Muscle of back (tissue), 13 donors: Measurements from ENCODE around the gene MBD1. TPM values are rescaled to one million over a fixed set of nuclear protein-coding genes. Genes with fewer than 3 reads are reported as not detected.
"Not testable (repeated sequence)": the region's sequence is repeated elsewhere in the genome, so short reads cannot be mapped to it uniquely, and the experiment has no call there.

Experiments
- DNase-seq, 3 donors: peaks; one replicate each; pipeline versions ENCODE4 v3.0.0 to v3.0.0-alpha.2; 2013
- long read RNA-seq, 9 donors: transcript quantifications; one replicate each; lab custom pipeline, GENCODE V29; 2026
- polyA plus RNA-seq, 10 donors: library from polyadenylated mRNA; unstranded; fragments of 120-200 nt; gene quantifications; one replicate each; pipeline ENCODE4 v1.2.1, GENCODE V29; 2013; ENCODE audit not compliant: insufficient read length in 10 of 10

The MBD1 gene, protein sequence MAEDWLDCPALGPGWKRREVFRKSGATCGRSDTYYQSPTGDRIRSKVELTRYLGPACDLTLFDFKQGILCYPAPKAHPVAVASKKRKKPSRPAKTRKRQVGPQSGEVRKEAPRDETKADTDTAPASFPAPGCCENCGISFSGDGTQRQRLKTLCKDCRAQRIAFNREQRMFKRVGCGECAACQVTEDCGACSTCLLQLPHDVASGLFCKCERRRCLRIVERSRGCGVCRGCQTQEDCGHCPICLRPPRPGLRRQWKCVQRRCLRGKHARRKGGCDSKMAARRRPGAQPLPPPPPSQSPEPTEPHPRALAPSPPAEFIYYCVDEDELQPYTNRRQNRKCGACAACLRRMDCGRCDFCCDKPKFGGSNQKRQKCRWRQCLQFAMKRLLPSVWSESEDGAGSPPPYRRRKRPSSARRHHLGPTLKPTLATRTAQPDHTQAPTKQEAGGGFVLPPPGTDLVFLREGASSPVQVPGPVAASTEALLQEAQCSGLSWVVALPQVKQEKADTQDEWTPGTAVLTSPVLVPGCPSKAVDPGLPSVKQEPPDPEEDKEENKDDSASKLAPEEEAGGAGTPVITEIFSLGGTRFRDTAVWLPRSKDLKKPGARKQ
- 10 to 100 TPM; 28.7 to 43.3 (median 39.5) TPM for polyA plus RNA-seq
- long read RNA-seq, donor 1, result 0 reads
- long read RNA-seq, donor 2, partial matches to known transcripts, result 0 of 1 reads
- long read RNA-seq, donor 2, other reads (novel, unspliced or antisense), result 0 of 1 reads
- long read RNA-seq, donor 3, result 0 reads
- long read RNA-seq, donor 4, full-length matches to known transcripts, result 4 of 4 reads
- long read RNA-seq, donor 4, partial matches to known transcripts, result 0 of 4 reads
- long read RNA-seq, donor 4, other reads (novel, unspliced or antisense), result 0 of 4 reads
- long read RNA-seq, donor 5, full-length matches to known transcripts, result 2 of 2 reads
- long read RNA-seq, donor 5, partial matches to known transcripts, result 0 of 2 reads
- long read RNA-seq, donor 5, other reads (novel, unspliced or antisense), result 0 of 2 reads
- long read RNA-seq, donor 6, result 0 reads
- long read RNA-seq, donor 7, partial matches to known transcripts, result 0 of 3 reads
- long read RNA-seq, donor 7, other reads (novel, unspliced or antisense), result 0 of 3 reads
- long read RNA-seq, donor 8, result 0 reads
- long read RNA-seq, donor 9, result 0 reads

DNA sequence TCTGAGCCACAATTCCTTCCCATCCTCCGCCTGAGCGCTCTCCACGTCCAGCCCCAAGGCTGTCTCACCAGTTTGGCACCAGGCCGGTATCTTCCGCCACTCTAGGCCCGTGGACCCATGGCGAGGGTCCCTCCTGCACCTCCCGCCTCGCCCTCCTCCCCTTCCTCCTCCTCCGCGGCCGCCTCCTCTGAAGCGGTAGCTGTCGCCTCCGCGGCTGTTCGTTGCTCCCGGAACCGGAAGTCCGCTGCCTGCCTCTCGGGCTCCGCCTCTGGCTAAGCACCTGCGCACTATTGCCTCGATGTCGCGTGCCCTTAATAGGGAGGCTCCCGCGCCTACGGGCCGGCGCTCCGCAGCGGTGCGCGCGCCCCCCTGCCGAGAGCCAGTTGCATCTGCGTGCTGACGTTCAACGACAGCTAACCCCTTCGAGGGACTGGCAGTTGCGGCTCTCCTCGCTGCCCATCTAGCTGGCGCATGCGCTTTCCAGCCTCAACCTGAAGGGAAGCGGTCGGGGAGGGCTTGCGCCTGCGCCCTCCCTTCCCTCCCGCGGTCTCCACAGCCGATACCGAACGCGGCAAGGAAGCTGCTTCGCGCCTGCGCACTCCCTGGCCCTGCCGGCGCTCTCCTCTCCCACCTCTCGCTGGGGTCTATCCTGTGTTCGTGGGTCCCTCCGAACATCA lies at the start of gene MBD1:
Gene MBD1, minus strand, starts transcription at position 229 of the 677 bp plus-strand sequence. CDS start 1,531 bp downstream, outside the sequence.
- DNase-seq, result peak; percentile 99 to 100 (median 99)

DNA sequence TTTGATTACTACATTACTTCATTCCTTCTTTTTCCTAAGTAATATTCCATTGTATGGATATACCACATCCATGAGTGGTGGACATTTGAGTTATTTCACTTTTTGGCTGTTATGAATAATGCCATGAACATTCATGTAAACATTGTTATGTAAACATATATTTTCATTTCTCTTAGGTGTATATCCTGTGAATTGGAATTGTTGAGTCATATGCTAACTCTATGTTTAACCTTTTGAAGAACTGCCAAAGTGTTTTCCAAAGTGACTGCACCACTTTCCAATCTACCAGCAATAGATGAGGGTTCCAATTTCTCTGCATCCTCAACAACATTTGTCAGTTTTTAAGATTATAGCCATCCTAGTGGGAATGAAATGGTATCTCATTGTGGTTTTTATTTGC lies 48.9 kb upstream of the MBD1 start:
- DNase-seq, result no peak

DNA sequence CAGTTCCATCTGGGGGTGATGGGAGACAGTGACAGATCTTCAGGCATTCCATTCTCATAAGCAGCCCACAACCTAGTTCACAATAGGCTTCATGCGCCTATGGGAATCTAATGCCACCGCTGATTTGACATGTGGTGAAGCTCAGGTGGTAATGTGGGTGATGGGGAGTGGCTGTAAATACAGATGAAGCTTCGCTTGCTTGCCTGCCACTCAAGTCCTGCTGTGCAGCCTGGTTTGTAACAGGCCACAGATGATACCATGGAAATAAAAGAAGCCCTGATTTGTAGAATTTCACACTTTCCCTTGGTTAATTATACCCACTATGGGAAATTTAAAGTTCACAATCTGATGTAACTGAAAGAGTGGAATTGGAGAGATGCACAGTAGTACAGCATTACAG lies 46.7 kb upstream of the MBD1 start:
- DNase-seq, result no peak

DNA sequence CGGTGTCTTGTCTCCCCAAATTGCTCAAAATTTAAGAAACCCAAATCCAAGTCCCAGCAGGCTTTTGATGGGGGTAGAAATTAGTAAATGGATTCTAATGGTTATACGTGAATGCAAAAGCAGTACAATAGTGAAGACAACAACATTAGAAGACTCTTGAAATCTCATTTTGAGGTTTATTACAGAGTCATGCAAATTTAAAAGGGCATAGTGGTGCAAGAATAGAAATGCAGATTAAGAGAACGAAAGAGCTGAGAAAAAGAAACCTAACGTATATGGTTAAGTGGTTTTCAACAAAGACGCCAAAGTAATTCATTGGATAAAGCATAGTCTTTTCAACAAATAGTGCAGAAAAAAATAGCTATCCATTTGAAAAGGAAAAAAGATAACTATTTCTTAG lies 39.4 kb upstream of the MBD1 start:
- no peak for DNase-seq

DNA sequence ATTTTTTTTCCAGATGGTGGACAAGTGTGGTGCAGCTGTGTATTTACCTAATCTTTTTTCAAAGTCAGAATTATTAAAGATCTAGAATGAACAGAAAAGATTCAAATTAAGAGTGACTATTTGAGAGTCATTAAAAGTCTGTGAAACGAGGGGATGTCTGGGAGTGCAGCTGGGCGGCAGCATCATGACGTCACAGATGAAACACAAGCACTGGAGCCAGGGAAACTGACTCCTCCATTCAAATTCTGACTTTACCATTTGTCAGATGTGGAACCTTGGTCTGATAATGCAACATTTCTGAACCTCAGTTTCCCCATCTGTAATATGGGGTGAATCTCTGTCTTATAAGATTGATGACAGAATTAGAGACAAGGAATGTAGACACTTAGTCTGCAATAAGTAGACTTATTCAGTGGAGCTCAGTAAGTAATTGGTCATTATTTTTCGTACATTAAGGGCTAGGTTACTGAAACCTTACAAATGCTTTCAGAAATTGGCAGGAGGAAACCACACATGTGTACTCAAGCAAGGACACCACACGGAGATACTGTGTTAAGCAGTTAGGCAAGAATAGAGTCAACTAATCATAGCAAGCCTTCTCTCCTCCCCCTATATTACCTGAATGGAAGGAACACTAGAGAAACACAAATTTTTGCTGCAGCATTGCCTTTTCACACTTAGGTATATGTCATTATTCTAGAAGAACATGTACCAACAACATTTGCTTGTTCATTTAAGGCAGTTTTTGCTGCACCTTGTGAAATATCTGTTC lies 34.0 kb upstream of the MBD1 start:
- no peak for DNase-seq

DNA sequence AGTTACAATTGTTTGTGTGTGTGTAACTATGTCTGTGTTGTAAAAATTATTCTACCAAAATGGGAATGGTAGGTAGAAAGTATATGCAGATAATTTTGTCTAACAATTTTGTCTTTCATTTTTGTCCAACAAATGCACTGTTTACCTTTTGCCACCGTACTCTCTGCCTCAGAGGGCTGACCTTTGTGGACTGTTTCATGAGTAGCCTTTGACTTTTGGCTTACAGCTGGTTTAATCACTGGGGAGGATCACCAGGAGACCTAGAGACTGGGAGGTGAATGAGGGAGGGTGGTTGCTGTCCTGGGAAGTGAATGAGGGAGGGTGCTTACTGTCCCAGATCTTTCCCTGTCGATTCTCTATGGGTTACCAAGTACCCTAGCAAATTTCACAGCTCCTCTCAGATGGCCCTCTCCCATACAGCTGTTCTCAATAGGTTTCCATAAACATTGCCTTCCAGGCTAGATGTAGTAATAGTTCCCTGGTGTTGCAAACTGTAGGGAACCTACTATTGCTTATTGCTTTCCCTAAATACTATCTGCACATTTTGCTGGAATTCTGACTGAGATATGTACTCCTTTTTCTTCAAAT lies 32.6 kb upstream of the MBD1 start:
- DNase-seq, result no peak

DNA sequence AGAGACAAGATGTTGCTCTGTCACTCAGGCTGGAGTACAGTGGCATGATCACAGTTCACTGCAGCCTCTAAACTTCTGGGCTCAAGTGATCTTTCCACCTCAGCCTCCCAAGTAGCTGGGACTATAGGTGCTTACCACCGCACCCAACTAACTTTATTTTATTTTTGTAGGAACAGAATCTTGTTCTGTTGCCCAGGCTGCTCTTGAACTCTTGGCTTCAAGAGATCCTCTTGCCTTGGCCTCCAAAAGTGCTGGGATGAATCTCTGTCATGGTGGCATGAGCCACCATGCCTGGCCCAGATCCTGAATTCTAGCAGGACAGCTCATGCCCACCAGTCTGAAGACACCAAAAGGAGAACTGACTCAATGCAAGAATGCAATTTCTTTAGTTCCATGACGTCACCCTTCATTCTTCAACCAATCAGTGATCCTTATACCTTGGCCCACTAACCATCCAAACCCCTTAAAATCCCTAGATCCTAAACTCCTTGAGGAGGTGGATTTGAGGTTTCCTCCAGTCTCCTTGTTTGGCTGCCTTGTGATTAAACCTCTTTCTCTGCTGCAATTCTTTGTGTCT lies 31.8 kb upstream of the MBD1 start:
- no peak for DNase-seq

DNA sequence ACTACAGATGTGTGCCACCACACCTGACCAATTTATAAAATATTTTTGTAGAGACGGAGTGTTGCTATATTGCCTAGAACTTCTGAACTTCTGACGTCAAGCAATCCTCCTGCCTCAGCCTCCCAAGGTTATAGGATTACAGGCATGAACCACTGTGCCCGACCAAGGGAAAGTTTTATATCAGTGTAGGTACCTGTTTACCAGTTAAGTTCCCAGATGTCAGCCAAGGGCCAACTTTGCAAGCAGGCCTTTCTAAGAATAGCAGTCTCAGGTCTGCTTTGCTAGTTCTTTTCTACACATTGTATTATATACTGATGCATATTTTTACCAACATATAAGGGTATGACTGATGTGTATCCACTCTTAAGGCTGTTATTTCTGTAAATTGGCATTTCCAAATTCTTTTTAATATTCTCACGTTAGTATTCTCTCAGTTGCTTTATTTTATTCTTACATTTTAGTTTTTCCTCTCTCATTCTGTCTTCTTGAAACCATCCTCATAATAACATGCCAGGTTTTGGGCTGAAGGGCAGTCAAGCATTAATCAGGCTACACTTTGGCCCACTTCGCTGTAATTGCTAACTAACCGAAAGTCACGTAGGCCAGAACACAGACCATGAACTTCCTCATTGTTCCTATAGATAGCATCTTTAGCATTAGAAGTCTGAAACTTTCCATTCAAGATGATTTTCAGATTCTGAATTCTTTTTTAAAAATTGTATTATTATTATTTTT lies 31.1 kb upstream of the MBD1 start:
- DNase-seq, result no peak

DNA sequence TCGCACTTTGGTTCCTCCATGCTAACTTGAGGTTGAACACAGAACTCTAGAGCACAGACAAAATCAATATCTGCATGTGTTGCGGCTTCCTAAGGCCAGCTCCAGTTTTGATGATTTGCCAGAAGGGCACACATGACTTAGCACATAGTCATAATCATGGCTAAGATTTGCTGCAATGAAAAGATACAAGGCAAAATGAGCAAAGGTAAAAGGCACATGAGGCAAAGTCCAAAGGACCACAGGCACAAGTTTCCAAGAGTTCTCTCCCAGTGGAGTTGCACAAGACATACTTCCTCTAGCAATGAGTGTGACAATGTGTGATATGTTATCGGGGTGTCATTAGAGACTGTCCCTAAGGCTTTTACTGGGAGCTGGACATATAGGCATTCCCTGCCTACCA lies 30.3 kb upstream of the MBD1 start:
- no peak for DNase-seq

DNA sequence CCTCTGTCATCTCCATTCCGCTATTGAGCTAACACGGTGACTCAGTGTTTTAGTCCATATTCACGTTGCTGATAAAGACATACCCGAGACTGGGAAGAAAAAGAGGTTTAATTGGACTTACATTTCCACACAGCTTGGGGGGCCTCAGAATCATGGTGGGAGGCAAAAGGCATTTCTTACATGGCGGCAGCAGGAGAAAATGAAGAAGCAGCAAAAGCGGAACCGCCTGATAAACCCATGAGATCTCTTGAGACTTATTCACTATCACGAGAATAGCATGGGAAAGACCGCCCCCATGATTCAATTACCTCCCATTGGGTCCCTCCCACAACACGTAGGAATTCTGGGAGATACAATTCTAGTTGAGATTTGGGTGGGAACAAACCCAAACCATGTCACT lies 28.8 kb upstream of the MBD1 start:
- no peak for DNase-seq

DNA sequence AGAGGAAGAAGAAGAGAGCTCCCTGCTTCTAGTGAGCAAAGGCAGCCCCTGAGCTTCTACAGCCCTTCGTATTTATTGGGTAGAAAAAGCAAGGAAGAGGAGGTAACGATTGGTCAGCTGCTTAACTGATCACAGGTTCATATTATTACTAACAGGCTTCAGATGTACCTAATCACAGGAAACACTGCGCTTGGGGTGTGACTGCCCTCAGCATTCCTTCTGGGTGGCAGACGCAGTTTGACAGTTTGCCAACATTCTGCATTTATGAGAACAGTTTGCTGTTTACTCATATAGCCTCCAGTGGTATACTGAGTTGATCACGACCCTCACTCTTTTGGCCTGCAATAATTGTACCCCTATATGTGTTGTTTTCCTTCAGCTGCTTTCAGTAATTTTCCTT lies 27.5 kb upstream of the MBD1 start:
- not testable (repeated sequence) for DNase-seq

DNA sequence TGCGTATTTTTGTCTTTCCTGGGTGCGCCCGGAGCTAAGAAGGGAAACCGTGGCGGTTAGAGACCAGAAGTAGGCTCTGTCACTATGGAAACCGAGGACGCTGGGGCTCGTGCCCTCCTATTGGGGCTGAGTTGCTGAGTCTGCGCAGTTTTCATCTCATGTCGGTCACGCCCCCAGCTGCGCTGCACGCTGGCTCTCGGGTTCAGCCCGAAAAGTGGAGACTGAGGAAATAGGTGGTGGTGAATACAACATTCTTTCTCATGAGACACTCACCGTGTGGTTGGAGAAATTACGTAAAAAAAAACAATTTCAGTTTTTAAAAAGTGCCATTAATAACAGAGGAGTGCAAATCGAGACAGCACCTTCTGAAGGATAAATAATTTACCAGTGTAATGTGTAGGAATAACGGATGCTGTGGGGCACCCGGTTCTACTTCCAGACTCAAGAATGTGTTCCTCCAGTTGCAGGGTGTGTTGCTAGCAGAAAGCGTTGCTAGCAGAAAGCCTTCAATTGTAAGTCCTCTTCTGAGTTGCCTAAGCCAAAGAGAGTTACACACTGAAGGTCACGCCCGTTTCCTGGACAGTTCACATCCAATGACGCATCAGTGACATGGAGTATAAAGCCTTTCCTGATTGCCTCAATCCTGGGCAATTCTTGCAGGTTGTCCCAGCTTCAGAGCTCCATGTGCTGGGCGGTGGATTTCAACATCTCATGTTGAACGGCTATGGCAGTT lies 26.6 kb upstream of the MBD1 start:
- peak; percentile 80 to 91 (median 87) for DNase-seq

DNA sequence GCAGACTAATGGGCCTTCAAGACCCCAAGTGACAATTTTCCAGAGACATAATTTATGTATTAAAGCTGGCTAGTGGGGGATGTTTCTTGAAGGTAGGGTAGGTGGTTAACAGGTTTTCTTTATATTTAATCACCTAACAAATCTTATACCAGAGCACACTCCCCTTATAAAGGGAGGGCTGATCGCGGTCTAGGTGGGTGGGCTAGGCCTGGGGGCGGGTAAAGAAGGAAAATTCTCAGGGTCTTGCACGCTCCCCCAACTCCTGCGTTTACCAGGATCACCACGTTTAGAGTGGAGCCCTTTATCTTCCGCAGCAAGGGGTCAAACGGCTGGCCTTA lies 26.0 kb upstream of the MBD1 start:
- no peak for DNase-seq

DNA sequence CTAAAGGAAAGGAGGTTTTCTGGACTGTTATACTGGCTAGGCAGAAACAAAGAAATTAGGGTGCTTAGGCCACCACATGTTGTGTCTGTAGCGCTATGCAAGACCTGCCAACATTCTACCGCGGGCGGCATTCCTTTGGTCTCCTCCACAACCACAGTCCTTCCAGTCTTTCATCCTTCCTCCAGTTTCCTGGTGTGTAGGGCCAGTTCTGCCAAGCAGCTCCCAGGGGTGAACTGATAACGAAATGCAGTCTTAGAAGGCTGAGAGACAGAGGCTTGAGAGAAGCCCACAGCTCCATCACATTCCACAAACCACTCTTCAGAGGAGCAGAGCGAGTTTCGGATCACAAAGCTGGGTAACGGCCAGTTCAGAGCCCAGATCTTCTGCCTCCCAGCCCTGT lies 25.6 kb upstream of the MBD1 start:
- DNase-seq, result no peak

DNA sequence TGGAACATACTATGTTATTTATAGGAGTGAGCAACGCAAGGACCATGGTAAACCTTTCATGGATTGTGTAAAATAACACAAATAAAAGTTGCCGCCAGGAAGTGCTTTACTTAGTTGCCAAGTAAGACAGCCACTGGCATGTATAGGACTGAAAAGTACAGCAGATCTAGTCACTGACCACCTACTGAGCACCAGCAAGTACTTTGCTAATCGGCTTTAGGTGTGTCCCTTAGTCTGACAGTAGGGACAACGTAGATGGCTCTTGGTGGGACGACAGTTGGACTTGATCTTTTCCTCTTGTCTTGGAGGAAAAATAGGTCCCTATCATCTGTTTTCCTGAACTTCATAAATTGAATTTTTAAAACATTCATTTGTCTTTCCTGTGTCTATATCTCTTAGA lies 19.8 kb upstream of the MBD1 start:
- no peak for DNase-seq

DNA sequence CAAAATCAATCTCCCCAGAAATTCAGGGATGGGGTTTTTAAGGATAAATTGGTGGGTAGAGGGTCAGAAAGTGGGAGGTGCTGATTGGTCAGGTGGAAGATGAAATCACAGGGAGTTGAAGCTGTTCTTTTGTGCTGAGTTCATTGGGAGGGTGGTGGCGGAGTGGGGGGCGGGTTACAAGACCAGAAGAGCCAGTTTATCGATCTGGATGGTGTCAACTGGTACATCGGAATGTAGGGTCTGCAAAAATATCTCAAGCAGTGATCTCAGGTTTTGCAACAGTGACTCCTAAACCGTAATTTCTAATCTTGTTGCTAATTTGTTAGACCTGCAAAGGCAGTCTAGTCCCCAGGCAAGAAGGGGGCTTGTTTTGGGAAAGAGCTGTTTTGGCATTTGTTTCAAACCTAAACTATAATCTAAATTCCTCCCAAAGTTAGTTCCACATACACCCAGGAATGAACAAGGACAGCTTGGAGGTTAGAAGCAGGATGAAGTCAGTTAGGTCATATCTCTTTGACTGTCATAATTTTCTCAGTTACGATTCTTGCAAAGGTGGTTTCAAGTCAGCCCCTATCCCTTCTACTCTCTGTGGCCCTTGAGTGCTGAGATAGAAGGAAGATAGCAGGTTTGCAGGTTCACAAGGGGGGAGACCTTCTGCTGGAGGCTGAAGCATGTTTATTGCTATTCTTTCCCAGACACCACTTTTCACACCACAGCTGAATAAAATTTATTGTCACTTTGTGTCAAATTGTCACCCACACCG lies 18.5 kb upstream of the MBD1 start:
- no peak for DNase-seq

DNA sequence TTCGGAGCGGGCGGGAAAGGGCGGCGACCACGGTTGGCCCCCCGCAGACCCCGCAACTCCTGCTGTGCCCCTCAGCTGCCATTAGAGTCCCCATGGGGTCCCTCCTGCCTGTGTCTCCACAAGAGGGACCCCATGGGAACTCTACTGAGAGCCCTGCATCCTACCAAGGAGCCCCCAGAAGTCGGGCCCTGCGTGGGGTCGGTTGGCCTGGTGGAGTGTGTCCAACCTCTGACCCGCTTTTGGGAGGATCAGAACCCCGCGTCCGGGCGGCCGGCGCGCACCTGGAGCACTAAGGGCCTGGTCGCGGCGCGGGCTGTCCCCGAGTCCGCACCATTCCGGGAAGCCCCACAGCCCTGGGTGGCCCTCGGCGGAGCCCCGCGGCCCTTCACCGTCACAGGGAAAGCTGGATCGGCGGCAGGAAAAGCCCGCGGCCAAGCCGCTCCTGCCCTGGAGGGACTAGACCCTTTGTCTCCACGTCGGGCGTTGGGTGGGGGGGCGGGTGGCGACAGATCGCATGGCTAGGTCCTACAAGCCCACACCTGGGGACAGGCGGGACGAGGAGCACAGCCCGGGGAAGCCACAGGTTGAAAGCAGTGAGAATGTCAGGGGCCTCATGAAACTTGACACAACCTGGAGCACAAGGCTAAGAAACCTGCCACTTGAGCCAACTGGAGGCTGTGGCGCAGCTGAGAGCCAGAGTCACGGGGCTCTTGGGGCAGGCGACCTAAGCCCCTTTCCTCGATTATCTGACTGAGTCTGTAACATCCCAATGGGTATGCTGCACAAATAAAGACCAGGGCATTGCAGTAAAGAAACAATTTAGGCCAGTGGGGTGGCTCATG lies 17.3 kb upstream of the MBD1 start:
- no peak for DNase-seq
